Activated CD8-positive, alpha-beta memory T cell treated with anti-CD3 and anti-CD28 coated beads for 24 hours (primary cell): ENCODE data around the gene GMPR.

Source experiments
- DNase-seq: peaks from one replicate; pipeline ENCODE4 v3.0.0-alpha.2; 2020

Gene GMPR

GRCh38 chr6:16334671-16335070 is 96.3 kb downstream of the GMPR start:
- DNase-seq: no peak

- DNase-seq: no peak
Measured at GRCh38 chr6:16335176-16335575, 96.8 kb downstream of the GMPR start.

GRCh38 chr6:16336056-16336818 is 97.8 kb downstream of the GMPR start:
- DNase-seq: no peak

- no peak for DNase-seq
Measured at GRCh38 chr6:16336911-16337294, 98.5 kb downstream of the GMPR start.

- no peak for DNase-seq
Measured at GRCh38 chr6:16337295-16337975, 99.0 kb downstream of the GMPR start.

- DNase-seq: no peak
Measured at GRCh38 chr6:16338577-16339264, 100.3 kb downstream of the GMPR start.

GRCh38 chr6:16339265-16339587 is 100.8 kb downstream of the GMPR start:
- no peak for DNase-seq

GRCh38 chr6:16343593-16343992 is 105.2 kb downstream of the GMPR start:
- no peak for DNase-seq

- no peak for DNase-seq
Measured at GRCh38 chr6:16344756-16345155, 106.4 kb downstream of the GMPR start.
